Left renal pelvis (tissue), 4 donors: ENCODE measurements around the gene CARS2. TPM values are rescaled to one million over a fixed set of nuclear protein-coding genes. Genes with fewer than 3 reads are reported as not detected.

Experiments
- DNase-seq, 4 donors: peaks; one replicate each; pipeline ENCODE4 v3.0.0-alpha.2; 2013; ENCODE audit warnings: low read depth in 4 of 4, low spot score in 3 of 4
- polyA plus RNA-seq, 4 donors: library from polyadenylated mRNA; unstranded; fragments of 120-200 nt; gene quantifications; one replicate each; pipeline ENCODE4 v1.2.1, GENCODE V29; 2013; ENCODE audit not compliant: insufficient read length in 4 of 4

The CARS2 gene
- polyA plus RNA-seq, 4 donors, result 47.9 to 81.9 (median 62.0) TPM

GRCh38 chr13:110593430-110594130 lies 112.3 kb downstream of the CARS2 start:
- DNase-seq, result no peak

- DNase-seq, result no peak
Measured at GRCh38 chr13:110592665-110593064, 113.3 kb downstream of the CARS2 start.

Other genes starting within 250 kb of the CARS2 start
- gene RAB20, start 144.4 kb downstream of the CARS2 start, polyA plus RNA-seq, result 1 to 10 TPM; 6.9 to 9.7 (median 7.9) TPM
- 10 to 100 TPM; 33.8 to 50.5 (median 41.3) TPM for gene NAXD, start 90.6 kb downstream of the CARS2 start, polyA plus RNA-seq
- 10 to 100 TPM; 21.2 to 43.1 (median 28.1) TPM for gene ING1, start 7.6 kb upstream of the CARS2 start, polyA plus RNA-seq
- gene ANKRD10, start 209.0 kb upstream of the CARS2 start, polyA plus RNA-seq, result 100 to 1,000 TPM; 236 to 381 (median 251) TPM